GM21423 (cell line): ENCODE measurements around the gene MITF.

ENCODE experiments used
- ATAC-seq: cut with Tn5 transposase; IDR thresholded peaks from one replicate; pipeline ENCODE4 v1.9.1; 2021; ENCODE audit warnings: mild to moderate bottlenecking, moderate library complexity; ENCODE audit not compliant: unreplicated experiment

Gene MITF

DNA sequence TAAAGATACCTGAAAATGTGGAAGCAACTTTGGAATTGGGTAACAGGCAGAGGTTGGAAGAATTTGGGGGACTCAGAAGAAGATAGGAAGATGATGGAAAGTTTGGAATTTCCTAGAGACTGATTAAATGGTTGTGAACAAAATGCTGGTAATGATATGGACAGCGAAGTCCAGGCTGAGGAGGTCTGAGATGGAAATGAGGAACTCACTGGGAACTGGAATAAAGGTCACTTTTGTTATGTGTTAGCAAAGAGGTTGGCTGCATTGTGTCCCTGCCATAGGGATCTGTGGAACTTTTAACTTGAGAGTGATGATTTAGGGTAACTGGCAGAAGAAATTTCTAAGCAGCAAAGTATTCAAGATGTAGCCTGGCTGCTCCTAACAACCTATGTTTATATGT lies 13.0 kb downstream of the MITF start:
- no peak for ATAC-seq

- ATAC-seq = no peak
Measured at GRCh38 chr3:69753179-69753775, 14.0 kb downstream of the MITF start.

DNA sequence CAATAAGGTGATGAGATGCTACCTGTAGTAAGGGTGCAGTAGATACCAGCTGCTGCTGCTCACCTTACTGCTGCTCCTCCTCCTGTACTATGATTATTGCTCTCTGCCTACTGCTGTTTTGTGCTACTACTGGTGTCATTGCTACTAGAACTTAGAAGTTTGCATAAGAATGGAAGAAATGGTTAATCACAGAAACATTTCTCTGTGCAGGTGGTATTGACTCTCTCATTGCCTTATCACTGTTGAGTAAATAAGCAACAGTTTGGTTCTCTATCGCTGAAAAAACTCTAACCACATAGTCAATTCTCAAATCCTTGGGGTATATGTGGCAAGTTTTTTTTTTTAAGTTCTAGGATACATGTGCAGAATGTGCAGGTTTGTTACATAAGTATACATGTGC lies 16.5 kb downstream of the MITF start:
- no peak for ATAC-seq

DNA sequence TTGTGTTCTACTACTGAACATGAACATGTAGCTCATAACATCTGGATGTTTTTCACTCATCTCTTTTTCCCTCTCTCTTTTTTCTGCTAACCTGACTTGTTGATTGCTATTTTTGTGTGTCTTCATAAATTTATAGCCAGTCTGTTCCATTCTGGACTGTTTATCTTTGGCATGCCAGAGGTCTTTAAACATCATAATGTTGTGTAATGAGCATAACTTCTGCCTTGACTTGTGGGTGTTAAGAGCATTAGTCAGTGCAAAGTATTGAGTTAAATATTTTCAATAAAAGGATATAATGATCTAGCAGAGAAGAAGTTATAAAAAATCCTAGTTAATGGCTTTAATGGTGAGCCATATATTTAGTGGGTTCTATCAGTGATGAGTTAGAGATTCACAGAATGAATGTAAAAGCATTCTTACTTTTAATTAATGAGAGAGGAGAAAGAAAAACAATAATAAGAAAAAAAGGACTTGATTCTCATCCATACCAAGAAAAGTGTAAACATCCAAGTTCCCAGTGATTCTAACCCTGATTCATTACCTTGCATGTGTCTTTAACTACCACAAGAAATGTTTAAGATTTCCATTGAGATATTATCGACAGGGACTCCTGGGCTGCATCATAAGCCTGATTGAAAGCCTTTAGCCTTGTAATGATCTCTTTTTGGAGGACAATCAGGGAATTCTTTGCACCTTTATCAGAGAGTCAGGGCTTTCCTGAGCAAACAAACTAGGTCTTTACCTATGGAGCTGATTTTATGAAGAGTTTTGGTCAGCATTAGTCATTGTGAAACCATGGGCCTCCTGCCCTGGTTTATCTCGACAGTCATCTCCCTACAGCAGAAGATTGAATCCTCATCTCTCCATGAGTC lies 22.9 kb downstream of the MITF start:
- no peak for ATAC-seq

DNA sequence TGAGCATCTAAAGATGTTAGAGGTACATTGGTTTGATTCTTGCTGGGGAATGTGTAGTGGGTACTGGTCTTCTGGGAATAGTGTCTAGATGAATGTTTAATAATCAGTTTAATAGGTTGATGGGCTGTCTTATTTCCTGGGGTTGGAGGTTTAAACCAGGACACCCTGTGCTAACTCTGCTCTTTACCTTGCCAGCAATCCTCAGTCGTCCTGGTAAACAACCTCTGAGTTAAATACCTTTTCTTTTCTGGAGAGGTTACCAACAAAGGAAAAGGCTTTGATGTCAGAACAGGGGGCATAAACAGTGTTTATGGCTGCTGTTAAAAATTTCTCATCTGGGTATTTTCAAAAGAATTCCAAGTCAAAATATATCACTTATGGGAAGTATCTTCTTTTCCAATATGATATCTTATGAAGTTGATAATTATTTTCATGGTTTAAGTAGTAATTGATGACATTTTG lies 23.5 kb downstream of the MITF start:
- no peak for ATAC-seq

DNA sequence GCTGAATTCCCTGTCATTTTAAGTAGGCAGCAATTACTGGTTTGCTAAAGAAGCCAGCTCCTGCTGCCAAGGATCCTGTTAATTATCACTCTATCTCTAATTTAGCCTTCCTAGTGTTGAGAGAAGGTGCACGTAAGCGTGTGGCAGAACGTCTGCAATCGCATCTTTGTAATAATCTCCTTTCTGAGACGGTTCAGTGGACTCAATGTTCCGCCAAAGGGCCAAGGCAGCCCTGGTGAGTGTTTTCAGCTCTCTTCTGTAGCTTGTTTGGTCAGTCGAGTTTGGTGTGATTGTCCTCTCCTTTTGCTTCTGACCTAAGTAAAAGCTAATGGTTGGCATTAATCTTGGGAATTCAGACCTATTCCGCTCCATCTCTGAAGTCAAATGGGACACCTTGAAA lies 24.2 kb downstream of the MITF start:
- ATAC-seq = no peak

DNA sequence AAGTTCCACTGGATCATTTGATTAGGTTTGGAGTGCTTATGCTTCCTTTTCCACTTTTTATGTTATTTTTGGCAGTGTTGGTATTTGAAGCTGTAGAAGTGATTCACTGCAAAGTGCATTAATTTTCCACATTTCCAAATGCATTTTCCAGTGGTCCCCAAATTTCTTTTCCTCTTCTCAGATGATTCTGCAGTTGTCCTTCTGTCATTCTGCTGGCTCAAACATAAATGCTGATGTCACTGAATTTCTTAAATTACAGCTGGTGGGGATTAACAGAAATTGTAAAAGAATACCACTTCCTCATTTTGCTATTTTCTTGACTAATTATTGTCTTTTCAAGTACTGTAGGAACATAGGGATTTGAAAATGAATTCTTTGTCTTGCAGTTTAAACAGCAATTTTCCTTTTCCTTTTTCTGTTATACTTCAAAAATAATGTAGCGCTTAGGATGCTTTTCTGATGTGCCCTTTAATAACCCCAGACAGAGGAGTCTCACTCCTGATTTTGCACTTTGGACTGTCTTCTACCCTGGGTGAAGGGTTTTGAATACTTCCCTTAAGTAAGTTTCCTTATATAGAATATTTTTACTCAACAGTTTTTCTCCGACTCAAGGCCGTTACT lies 25.0 kb downstream of the MITF start:
- no peak for ATAC-seq

- no peak for ATAC-seq
Measured at GRCh38 chr3:69764861-69765260, 25.6 kb downstream of the MITF start.

DNA sequence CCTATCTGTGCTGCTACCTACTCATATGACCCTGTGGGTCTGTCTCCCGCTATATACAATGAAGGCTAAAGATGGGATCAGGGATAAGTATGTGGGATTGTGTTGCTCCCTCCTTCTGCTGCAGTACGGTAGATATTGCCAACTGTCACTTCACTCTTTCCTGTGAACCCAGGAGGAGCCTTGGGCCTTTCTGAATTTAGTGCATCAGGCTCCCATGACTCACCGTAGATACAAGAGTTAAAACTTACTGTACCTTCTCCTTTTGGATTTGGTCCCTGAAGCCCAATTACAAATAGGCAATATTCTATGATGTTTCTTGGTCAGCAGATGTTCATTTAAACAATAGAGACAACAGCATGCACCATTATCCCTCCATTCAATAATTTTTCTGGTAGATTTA lies 27.4 kb downstream of the MITF start:
- ATAC-seq = no peak

DNA sequence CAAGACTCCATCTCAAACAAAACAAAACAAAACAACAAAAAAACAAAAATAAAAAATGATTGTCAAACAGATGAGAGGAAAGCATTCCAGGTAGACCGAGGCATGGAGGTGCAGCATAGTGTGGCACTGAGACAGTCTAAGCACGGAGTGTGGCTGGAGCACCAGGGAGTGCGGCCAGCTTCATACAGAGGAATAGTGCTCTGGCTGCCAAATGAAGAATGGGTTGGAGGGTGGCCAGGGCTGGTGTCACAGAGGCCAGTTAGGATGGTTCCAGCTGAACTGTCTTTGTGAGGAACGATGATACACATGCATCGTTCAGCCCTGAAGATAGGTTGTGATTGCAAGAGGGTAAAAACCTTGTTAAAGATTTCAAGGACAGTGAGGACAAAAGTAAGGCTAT lies 28.3 kb downstream of the MITF start:
- no peak for ATAC-seq

GRCh38 chr3:69768438-69768837 lies 29.2 kb downstream of the MITF start:
- no peak for ATAC-seq

GRCh38 chr3:69770219-69770618 lies 31.0 kb downstream of the MITF start:
- no peak for ATAC-seq

- no peak for ATAC-seq
Measured at GRCh38 chr3:69770976-69771634, 31.8 kb downstream of the MITF start.

DNA sequence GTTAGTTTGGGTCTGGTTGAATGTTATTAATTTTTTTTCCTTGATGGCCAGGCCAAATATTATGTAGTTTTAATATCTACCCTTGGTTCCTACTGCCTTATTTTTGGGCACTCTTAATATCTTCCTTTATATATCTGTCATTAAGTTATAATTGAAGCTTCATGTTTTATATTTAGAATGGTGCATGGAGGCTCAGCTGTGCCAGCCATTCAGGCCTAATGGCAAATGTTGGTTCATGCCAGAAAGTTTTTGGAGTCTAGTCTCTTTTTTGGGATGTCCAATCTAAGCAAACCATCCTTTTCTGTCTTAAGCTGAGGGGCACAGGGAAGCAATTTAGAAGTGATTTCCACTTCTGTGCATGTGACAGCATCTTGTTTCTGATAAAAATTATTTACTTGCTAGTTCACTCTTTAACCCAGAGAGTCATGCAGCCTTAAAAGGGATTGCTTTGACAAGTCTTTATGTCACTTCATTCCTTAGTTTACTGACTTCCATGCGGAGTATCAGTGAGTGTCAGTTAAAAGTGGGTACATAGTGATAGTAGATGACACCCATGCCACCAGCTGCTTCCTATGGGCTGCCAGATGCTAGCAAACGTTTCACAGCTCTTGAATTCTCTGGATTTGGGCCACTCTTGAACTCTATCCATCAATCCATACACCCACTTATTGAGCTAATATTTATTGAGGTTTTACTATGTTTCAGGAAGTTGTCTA lies 33.0 kb downstream of the MITF start:
- ATAC-seq = no peak

GRCh38 chr3:69774029-69774428 lies 34.8 kb downstream of the MITF start:
- ATAC-seq = no peak

DNA sequence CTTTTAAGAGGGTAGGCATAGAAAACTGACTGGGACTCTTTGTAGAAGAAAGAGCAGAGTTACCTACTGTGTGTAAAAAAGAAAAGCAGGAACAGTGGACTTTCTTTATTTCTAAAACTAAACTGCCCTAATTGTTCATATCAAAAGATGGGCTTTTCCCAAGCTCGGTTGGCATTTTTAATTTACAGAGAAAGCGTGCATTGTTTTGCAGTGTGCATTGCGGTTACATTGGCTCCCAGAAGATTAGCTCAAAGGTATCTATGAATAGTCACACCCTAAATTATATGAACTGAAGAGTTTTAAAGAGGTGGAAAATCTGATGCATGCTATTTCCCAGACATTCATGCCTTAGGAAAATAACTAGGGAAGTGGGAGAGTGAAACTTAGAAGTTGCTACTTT lies 36.5 kb downstream of the MITF start:
- no peak for ATAC-seq

DNA sequence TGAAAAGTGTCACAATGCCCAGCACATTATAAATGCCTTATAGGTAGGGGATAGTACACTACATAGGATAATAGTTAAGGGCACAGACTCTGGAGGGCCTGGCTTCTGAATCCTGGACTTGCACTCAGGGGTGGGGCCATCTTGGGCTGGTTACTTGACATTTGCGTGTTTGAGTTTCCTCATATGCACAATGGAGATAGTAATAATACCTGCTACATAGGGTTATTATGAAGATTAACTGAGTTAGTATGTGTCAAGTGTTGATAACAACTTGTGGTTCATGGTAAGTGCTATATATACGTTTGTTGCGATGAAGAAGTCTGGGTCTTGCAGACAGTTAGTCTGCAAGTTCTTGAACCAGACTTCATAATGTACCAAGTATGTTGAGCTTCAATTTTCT lies 37.0 kb downstream of the MITF start:
- ATAC-seq = no peak

DNA sequence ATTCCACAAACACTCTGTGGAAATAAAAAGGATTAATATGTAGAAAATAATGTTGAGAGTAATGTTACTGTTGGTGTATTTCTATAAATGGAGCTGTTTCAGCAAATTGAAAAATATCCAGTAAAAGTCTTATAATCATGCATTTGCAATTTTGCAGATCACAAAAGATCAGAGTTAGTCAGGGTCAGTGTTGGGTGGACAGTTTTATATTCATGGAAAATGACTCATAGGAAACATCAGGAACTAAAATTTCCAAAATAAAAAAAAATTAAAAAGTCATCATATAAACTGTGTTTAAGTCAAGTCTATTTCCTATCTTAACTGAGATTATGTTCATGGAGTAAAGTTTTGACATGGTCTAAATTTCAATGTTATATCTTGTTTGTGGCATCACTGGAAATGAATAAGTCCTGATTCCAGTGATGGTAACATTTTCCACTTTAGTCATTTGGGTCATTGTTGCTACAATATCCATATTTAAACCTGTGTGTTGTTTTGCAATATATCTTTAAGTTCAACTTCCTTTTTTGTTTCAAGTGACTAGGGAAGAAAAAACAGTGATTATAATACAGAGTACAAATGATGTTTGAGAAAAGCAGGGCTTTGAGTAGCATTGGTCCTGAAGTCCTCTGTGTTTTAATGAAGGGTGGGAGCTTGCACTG lies 37.8 kb downstream of the MITF start:
- no peak for ATAC-seq

- no peak for ATAC-seq
Measured at GRCh38 chr3:69777582-69777967, 38.3 kb downstream of the MITF start.

DNA sequence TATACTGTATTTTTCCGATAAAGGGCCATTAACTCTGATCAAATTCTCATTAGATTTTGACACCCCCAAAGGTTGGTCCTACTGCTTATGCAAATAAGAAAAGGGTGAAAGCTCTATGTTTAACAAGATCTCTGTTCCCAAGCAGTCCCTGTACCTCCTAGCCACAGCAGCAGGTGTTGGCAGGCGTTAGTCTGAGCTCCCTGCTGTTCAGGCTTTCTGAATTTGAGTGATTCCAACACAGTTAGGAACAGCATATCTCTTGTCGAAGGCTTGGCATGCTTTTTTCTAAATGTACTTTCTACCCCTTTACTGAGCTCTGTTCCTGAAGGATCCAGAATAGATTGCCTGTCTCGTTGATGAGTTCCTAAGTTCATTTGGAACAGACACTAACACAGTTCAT lies 42.3 kb downstream of the MITF start:
- ATAC-seq = no peak
